ENCODE data around the gene LAMB4.

Gene LAMB4

DNA sequence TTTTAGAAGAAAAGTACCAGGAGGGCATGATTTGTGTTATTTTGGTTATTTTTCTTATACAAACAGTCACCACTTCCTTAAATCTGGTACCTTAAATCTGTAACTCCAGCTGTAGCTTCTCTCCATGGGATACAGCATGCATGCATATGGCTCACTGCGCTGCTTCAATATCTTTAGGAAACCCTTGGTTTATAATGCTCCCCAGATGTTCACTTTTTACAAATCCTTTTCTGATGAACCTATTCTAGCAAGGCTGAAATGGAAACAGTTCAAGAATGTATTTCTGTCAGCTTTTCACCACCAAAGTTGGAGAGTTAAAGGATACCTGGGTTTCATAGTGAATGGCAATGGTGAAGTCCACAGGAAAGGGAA lies 50.9 kb downstream of the LAMB4 start:
- H3K27ac ChIP-seq = no peak overlapping the region
- no peak for TF ChIP-seq ZFX (IDR thresholded peaks at IDR 0.05)
- no peak for TF ChIP-seq CTCF (conservative IDR thresholded peaks at IDR 0.05)

- H3K27ac ChIP-seq = no peak overlapping the region
- TF ChIP-seq ZFX (IDR thresholded peaks at IDR 0.05) = no peak
- no peak for TF ChIP-seq CTCF (conservative IDR thresholded peaks at IDR 0.05)
Measured at GRCh38 chr7:108078691-108079090, 51.5 kb downstream of the LAMB4 start.

DNA sequence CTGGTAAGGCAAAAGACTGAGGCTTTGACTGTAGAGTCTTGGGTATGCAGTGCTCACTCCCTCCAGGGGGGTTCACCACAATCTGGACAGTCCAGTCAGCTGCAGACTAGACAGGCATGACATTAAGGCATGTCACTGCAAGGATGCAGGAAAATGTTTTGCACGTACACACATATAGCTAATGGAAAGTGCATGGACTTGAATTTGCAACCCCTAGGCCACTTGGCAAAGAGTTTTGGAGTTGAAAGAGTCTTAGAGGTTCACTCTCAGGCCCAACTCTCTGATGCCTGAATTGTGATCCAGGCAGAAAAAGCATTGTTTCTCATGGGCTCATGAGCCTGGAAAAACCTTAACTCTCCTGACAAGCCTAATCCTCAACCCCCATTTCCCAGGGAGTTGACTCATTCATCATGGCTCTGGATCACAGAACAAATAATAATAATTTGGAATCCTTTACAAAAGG lies 51.9 kb downstream of the LAMB4 start:
- no peak overlapping the region for H3K27ac ChIP-seq
- TF ChIP-seq CTCF (conservative IDR thresholded peaks at IDR 0.05) = no peak
- no peak for TF ChIP-seq ZFX (IDR thresholded peaks at IDR 0.05)

GRCh38 chr7:108077709-108078108 lies 52.5 kb downstream of the LAMB4 start:
- TF ChIP-seq CTCF (conservative IDR thresholded peaks at IDR 0.05) (no peak), ZFX (IDR thresholded peaks at IDR 0.05) (no peak)
- no peak overlapping the region for H3K27ac ChIP-seq

DNA sequence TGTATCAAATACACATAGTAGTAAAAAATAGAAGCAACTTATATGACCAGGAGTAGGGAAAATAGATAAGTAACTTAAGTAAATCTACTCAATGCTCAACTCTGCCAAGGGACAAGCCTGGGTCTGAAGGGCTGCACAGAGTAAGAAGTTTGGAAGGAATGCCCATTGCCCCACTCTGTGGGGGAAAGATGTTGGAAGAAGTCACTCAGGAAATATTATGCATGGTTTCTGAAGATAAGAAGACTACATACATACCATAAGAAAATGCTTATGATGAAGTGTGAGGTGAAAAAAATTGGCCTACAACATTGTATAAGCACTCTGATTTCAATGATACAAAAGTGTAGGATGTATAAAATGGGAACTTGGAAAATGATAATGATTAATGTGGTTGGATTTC lies 54.0 kb downstream of the LAMB4 start:
- no peak overlapping the region for H3K27ac ChIP-seq
- TF ChIP-seq ZFX (IDR thresholded peaks at IDR 0.05) (no peak), CTCF (conservative IDR thresholded peaks at IDR 0.05) (no peak)

DNA sequence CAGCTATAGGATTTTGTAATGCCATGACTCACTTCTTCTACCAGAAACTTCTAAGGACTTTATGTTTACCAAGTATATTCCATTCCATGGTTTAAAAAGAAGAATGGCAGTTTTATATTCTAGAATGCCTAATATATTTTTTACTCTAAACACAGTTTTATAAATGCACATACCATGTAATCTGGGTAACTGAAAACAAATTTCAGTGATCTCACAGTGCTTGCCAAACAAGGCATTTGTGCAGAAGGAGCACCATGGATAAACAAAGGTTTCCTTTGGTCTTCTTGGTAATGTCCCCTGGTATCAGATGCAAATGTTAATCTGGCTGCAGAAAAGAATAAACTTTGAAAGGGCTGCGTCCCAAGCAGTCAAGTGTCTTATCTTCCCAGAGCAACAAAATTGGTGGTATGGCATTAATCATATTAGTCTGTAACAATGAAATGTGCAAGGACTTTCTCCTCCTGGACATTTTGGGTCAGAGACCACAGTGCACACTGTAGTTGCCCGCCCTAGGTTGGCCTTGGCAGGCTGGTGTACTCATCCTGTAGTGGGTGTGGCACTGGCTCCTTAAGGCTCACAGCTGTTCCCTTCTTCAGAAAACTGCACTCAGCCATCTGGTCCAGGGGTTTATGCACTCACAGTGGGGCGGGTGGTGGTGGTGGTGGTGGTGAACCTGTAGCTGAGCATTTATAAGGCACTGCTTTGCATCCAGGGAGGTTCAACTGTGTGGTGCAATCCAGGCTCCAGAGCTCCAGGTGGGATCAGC lies 56.7 kb downstream of the LAMB4 start:
- no peak for TF ChIP-seq CTCF (conservative IDR thresholded peaks at IDR 0.05)
- no peak for TF ChIP-seq ZFX (IDR thresholded peaks at IDR 0.05)
- H3K27ac ChIP-seq = no peak overlapping the region

GRCh38 chr7:108072739-108073138 lies 57.4 kb downstream of the LAMB4 start:
- TF ChIP-seq ZFX (IDR thresholded peaks at IDR 0.05) (no peak), CTCF (conservative IDR thresholded peaks at IDR 0.05) (no peak)

More at GRCh38 chr7:108072739-108073138, 57.4 kb downstream of the LAMB4 start:
- H3K27ac ChIP-seq = no peak overlapping the region

All from C4-2B (cell line).